ENCODE data around the gene SLC16A1.

DNA sequence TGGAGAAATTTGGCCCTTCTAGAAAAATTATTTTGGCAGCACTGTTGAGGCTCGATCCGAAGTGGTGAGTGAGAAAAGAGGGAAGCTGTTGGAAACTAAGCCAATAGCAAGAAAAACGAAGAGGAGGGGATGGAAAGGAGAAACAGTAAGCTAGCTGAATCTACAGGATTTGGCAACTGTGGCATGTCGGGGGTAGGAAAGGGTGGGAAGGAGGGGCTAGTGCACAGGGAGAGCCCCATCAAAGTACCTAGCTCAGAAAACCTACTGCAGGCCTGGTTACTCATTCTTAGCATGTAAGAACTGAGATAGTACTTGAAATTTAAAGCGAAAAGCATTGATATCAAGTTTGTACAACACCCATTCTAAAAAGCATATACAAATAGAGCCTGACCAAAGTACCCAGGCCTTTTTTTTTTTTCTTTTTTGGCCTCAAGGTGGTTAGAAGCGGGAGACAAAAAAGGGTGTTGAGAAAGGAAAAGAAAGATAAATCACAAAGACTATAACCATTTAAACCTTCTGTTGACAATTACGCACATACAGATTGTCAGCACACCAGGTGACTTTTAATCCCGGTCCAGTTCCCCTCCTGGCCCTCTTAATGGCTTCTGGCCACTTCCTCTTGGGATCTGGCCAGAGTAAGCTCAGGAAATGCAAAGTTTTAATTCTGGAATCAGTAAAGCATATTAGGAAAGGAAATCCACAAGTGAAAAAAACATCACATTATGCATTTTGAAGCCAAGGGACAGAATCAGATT lies 50.4 kb downstream of the SLC16A1 start:
- no peak for TF ChIP-seq EZH2 (IDR thresholded peaks at IDR 0.05; ENCODE audit: borderline replicate concordance, low read length)
- TF ChIP-seq, protein P1, sequence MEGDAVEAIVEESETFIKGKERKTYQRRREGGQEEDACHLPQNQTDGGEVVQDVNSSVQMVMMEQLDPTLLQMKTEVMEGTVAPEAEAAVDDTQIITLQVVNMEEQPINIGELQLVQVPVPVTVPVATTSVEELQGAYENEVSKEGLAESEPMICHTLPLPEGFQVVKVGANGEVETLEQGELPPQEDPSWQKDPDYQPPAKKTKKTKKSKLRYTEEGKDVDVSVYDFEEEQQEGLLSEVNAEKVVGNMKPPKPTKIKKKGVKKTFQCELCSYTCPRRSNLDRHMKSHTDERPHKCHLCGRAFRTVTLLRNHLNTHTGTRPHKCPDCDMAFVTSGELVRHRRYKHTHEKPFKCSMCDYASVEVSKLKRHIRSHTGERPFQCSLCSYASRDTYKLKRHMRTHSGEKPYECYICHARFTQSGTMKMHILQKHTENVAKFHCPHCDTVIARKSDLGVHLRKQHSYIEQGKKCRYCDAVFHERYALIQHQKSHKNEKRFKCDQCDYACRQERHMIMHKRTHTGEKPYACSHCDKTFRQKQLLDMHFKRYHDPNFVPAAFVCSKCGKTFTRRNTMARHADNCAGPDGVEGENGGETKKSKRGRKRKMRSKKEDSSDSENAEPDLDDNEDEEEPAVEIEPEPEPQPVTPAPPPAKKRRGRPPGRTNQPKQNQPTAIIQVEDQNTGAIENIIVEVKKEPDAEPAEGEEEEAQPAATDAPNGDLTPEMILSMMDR (conservative IDR thresholded peaks at IDR 0.05 in 1 of 2, IDR thresholded peaks at IDR 0.05 in 1 of 2; ENCODE audit: extremely low read depth in 1 of 2, insufficient read depth in 1 of 2, low read depth in 1 of 2, low read length in 2 of 2): no peak
